ENCODE results near the gene RAPGEF5. TPM values are rescaled to one million over a fixed set of nuclear protein-coding genes. Genes with fewer than 3 reads are reported as not detected.

The RAPGEF5 gene
- total RNA-seq, 2 donors from 2014 or later: 66.5 to 70.8 TPM

DNA sequence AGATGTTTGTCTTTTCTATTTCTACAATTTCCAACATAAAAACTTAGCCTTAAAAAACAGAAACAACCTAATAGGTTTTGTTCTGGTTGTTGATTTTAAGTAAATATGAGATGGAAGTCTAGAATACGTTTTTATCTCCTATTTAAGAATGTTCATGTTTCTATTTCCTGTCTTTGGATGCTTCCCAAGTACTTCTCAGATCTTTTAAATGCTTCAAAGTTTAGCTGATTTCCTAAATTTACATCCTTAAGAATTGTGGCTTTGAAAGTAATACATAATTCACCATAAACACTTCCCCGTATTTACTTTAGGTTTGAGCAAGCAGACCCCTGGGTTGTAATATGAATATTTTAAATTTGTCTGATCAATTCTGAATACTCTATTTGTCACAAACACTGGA is 70.5 kb downstream of the RAPGEF5 start:
- DNase-seq (ENCODE audit: low spot score) (no peak), ATAC-seq (ENCODE audit: insufficient number of reproducible peaks, low FRiP score, low read depth) (no peak)
- no peak for TF ChIP-seq CTCF (IDR thresholded peaks at IDR 0.05)
- H3K9me3 ChIP-seq: no peaks in the 10 kb centered on the region
- no peaks in the 10 kb centered on the region for H3K36me3 ChIP-seq
- H3K4me3 ChIP-seq: no peak overlapping the region
- no peaks in the 10 kb centered on the region for H3K27me3 ChIP-seq (replicated peaks; ENCODE audit: insufficient read depth)
- H3K4me1 ChIP-seq (ENCODE audit: control insufficient read depth in 1 of 2, low read depth in 2 of 2): no peaks in the 10 kb centered on the region
- H3K27ac ChIP-seq: no peak overlapping the region

GRCh38 chr7:22281481-22281880 is 75.5 kb downstream of the RAPGEF5 start:
- no peaks in the 10 kb centered on the region for H3K36me3 ChIP-seq
- ATAC-seq (ENCODE audit: insufficient number of reproducible peaks, low FRiP score, low read depth) (no peak), DNase-seq (ENCODE audit: low spot score) (no peak)
- H3K27me3 ChIP-seq (replicated peaks; ENCODE audit: insufficient read depth): no peaks in the 10 kb centered on the region
- H3K9me3 ChIP-seq: no peaks in the 10 kb centered on the region
- no peaks in the 10 kb centered on the region for H3K4me1 ChIP-seq (ENCODE audit: control insufficient read depth in 1 of 2, low read depth in 2 of 2)
- TF ChIP-seq CTCF (IDR thresholded peaks at IDR 0.05): no peak
- H3K4me3 ChIP-seq: no peak overlapping the region
- H3K27ac ChIP-seq: no peak overlapping the region

DNA sequence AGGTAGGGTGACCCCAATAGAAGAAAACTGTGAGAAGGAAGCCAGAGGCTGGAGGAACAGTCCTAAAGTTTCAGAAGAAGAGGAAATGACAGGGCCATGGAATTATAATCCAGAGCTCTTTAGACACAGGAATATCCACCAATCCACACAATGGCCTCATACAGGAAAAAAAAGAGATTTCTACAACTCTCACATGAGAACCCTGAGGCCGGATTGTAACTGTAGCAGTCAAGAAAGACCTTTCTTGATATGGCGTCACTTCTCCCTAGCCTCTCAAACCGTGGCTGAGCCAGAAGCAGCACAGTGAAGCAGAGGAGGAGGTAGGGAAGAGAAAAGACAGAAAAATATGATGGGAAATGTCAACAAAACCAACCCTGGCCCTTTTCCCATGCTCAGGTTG is 76.9 kb downstream of the RAPGEF5 start:
- no peak overlapping the region for H3K27ac ChIP-seq
- H3K27me3 ChIP-seq (replicated peaks; ENCODE audit: insufficient read depth): no peaks in the 10 kb centered on the region
- H3K4me1 ChIP-seq (ENCODE audit: control insufficient read depth in 1 of 2, low read depth in 2 of 2): no peaks in the 10 kb centered on the region
- TF ChIP-seq CTCF (IDR thresholded peaks at IDR 0.05): no peak
- H3K4me3 ChIP-seq: no peak overlapping the region
- ATAC-seq (ENCODE audit: insufficient number of reproducible peaks, low FRiP score, low read depth) (no peak), DNase-seq (ENCODE audit: low spot score) (no peak)
- H3K9me3 ChIP-seq: no peaks in the 10 kb centered on the region
- H3K36me3 ChIP-seq: no peaks in the 10 kb centered on the region

GRCh38 chr7:22278660-22279059 is 78.3 kb downstream of the RAPGEF5 start:
- no peak for DNase-seq (ENCODE audit: low spot score)
- no peaks in the 10 kb centered on the region for H3K36me3 ChIP-seq

DNA sequence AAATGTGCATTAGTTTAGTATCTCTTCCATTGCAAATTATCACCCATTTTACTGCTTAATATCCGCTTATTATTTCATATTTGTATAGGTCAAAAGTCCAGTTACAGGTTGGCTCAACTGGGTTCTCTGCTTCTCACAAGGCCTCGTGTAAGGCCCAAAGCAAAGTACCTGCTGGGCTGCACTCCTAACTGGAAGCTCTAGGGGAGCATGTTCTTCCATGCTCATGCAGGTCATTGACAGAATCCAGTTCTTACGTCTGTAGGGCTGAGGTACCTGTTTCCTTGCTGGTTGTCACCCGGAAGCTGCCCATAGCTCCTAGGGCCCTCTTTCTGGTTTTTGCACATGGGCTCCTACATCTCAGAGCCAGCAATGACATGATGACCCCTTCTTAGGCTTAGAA is 79.6 kb downstream of the RAPGEF5 start:
- no peak overlapping the region for H3K4me3 ChIP-seq
- no peak for TF ChIP-seq CTCF (IDR thresholded peaks at IDR 0.05)

More at GRCh38 chr7:22278660-22279059, 78.3 kb downstream of the RAPGEF5 start:
- Histone ChIP-seq H3K27me3 (replicated peaks; ENCODE audit: insufficient read depth) (no peaks in the 10 kb centered on the region), H3K9me3 (no peaks in the 10 kb centered on the region), H3K4me3 (no peak overlapping the region), H3K27ac (no peak overlapping the region), H3K4me1 (ENCODE audit: control insufficient read depth in 1 of 2, low read depth in 2 of 2) (no peaks in the 10 kb centered on the region)
- ATAC-seq (ENCODE audit: insufficient number of reproducible peaks, low FRiP score, low read depth): no peak
- TF ChIP-seq CTCF (IDR thresholded peaks at IDR 0.05): no peak

More for the DNA sequence above, 79.6 kb downstream of the RAPGEF5 start:
- no peak for DNase-seq (ENCODE audit: low spot score)
- no peaks in the 10 kb centered on the region for H3K4me1 ChIP-seq (ENCODE audit: control insufficient read depth in 1 of 2, low read depth in 2 of 2)
- H3K27ac ChIP-seq: no peak overlapping the region
- no peaks in the 10 kb centered on the region for H3K36me3 ChIP-seq
- no peaks in the 10 kb centered on the region for H3K9me3 ChIP-seq
- ATAC-seq (ENCODE audit: insufficient number of reproducible peaks, low FRiP score, low read depth): no peak
- H3K27me3 ChIP-seq (replicated peaks; ENCODE audit: insufficient read depth): no peaks in the 10 kb centered on the region
